DOHH2 (cell line): ENCODE results near the gene IGF1R.

ENCODE experiments used
- H3F3A ChIP-seq: fragments of 200-600 bp; sonication (generic), shearing (Covaris generic); 2 replicates; pipeline ENCODE4 v1.6.0; 2016; ENCODE audit warnings: antibody characterized with exemption, mild to moderate bottlenecking; ENCODE audit not compliant: control insufficient read depth, insufficient read depth
- H3K27ac ChIP-seq: fragments of 200-600 bp; sonication (generic); 2 replicates; pipeline ENCODE4 v1.5.1; 2014; ENCODE audit warnings: low read depth, mild to moderate bottlenecking, low read length, moderate library complexity
- H3K27me3 ChIP-seq: fragments of 200-600 bp; sonication (generic); 2 replicates; pipeline ENCODE4 v1.6.1; 2014; ENCODE audit warnings: mild to moderate bottlenecking, low read length, mixed read lengths; ENCODE audit not compliant: control insufficient read depth
- H3K36me3 ChIP-seq: fragments of 200-600 bp; sonication (generic); 2 replicates; pipeline ENCODE4 v1.6.1; 2014; ENCODE audit warnings: mild to moderate bottlenecking, low read length, moderate library complexity, mixed read lengths; ENCODE audit not compliant: control insufficient read depth
- H3K4me1 ChIP-seq: fragments of 200-600 bp; sonication (generic); 2 replicates; pipeline ENCODE4 v1.6.1; 2014; ENCODE audit warnings: mild to moderate bottlenecking, low read length, mixed read lengths; ENCODE audit not compliant: control insufficient read depth
- H3K4me2 ChIP-seq: fragments of 200-600 bp; sonication (generic); 2 replicates; pipeline ENCODE4 v1.6.0; 2014; ENCODE audit warnings: mild to moderate bottlenecking, low read length, moderate library complexity
- H3K4me3 ChIP-seq: fragments of 200-600 bp; sonication (generic); 2 replicates; pipeline ENCODE4 v1.5.1; 2014; ENCODE audit warnings: mild to moderate bottlenecking, low read length, mixed read lengths
- H3K79me2 ChIP-seq: fragments of 200-600 bp; sonication (generic); 2 replicates; pipeline ENCODE4 v1.6.1; 2014; ENCODE audit warnings: mild to moderate bottlenecking, low read length, mixed read lengths; ENCODE audit not compliant: control insufficient read depth
- H3K9me2 ChIP-seq: fragments of 200-600 bp; sonication (generic); replicated peaks from 2 replicates; pipeline ENCODE4 v1.6.1; 2014; ENCODE audit warnings: mild to moderate bottlenecking, low read length, mixed read lengths; ENCODE audit not compliant: control insufficient read depth
- H3K9me3 ChIP-seq: fragments of 200-600 bp; sonication (generic); 2 replicates; pipeline ENCODE4 v1.6.1; 2014; ENCODE audit warnings: antibody characterized with exemption, low read length, mixed read lengths; ENCODE audit not compliant: control insufficient read depth, insufficient read depth
- H4K20me1 ChIP-seq: fragments of 200-600 bp; sonication (generic); 2 replicates; pipeline ENCODE4 v1.6.0; 2014; ENCODE audit warnings: low read depth, mild to moderate bottlenecking, antibody characterized with exemption, low read length, moderate library complexity; ENCODE audit not compliant: control insufficient read depth, insufficient read depth
- CTCF ChIP-seq: fragments of 200-600 bp; sonication (generic); IDR thresholded peaks from one replicate; pipeline ENCODE4 v1.5.1; 2014; ENCODE audit warnings: antibody characterized with exemption, mild to moderate bottlenecking, low read depth, low read length; ENCODE audit not compliant: poor library complexity, severe bottlenecking
- EZH2phosphoT487 ChIP-seq: fragments of 200-600 bp; sonication (generic); IDR thresholded peaks from 2 replicates; pipeline ENCODE4 v1.6.1; 2017; ENCODE audit warnings: borderline replicate concordance, mild to moderate bottlenecking, antibody characterized with exemption, low read length, moderate library complexity, mixed read lengths

The IGF1R gene

GRCh38 chr15:98856532-98856907 is 208.2 kb downstream of the IGF1R start:
- Histone ChIP-seq H3K27me3 (peaks cover 2% of the 10 kb centered on the region; the same call in 1 of the 2 replicates), H3K27ac (no peak overlapping the region), H4K20me1 (peaks cover 4% of the 10 kb centered on the region), H3K9me3 (no peaks in the 10 kb centered on the region), H3F3A (peaks cover 3% of the 10 kb centered on the region; the same call in 1 of the 2 replicates), H3K79me2 (peaks cover 23% of the 10 kb centered on the region), H3K4me3 (no peak overlapping the region), H3K4me1 (peaks cover 23% of the 10 kb centered on the region), H3K9me2 (no peaks in the 10 kb centered on the region), H3K36me3 (no peaks in the 10 kb centered on the region), H3K4me2 (no peak overlapping the region)
- TF ChIP-seq EZH2phosphoT487 (no peak), CTCF (no peak)

GRCh38 chr15:98858610-98859023 is 210.3 kb downstream of the IGF1R start:
- 0 out of 2 replicates have a peak overlapping the region, but pooled peaks have one; percentile 1 for H3K4me2 ChIP-seq
- no peaks in the 10 kb centered on the region for H3K9me2 ChIP-seq
- H3K9me3 ChIP-seq: no peaks in the 10 kb centered on the region
- no peak overlapping the region for H3K27ac ChIP-seq
- H3F3A ChIP-seq: peaks cover 3% of the 10 kb centered on the region; the same call in 1 of the 2 replicates
- H3K4me3 ChIP-seq: no peak overlapping the region
- no peaks in the 10 kb centered on the region for H3K36me3 ChIP-seq
- H3K4me1 ChIP-seq: peaks cover 13% of the 10 kb centered on the region
- H3K27me3 ChIP-seq: peaks cover 2% of the 10 kb centered on the region; the same call in 1 of the 2 replicates
- peaks cover 14% of the 10 kb centered on the region; the same call in 1 of the 2 replicates for H3K79me2 ChIP-seq
- TF ChIP-seq EZH2phosphoT487 (no peak), CTCF (no peak)
- H4K20me1 ChIP-seq: peaks cover 4% of the 10 kb centered on the region

- Histone ChIP-seq H3K4me1 (peaks cover 11% of the 10 kb centered on the region), H3K4me2 (no peak overlapping the region), H4K20me1 (peaks cover 4% of the 10 kb centered on the region), H3K27ac (no peak overlapping the region), H3K9me3 (no peaks in the 10 kb centered on the region), H3K79me2 (peaks cover 9% of the 10 kb centered on the region; the same call in 1 of the 2 replicates), H3F3A (peaks cover 3% of the 10 kb centered on the region; the same call in 1 of the 2 replicates), H3K4me3 (no peak overlapping the region), H3K9me2 (no peaks in the 10 kb centered on the region), H3K36me3 (no peaks in the 10 kb centered on the region), H3K27me3 (peaks cover 2% of the 10 kb centered on the region; the same call in 1 of the 2 replicates)
- no peak for TF ChIP-seq EZH2phosphoT487
Observed at GRCh38 chr15:98859149-98859548, 210.8 kb downstream of the IGF1R start.

- Histone ChIP-seq H3K4me2 (no peak overlapping the region), H3K9me3 (no peaks in the 10 kb centered on the region), H3K4me3 (no peak overlapping the region), H3K79me2 (no peaks in the 10 kb centered on the region; the same call in 1 of the 2 replicates), H3K27me3 (peaks cover 2% of the 10 kb centered on the region; the same call in 1 of the 2 replicates), H4K20me1 (peaks cover 4% of the 10 kb centered on the region), H3K27ac (no peak overlapping the region), H3K4me1 (peaks cover 14% of the 10 kb centered on the region), H3K9me2 (no peaks in the 10 kb centered on the region), H3K36me3 (no peaks in the 10 kb centered on the region), H3F3A (peaks cover 6% of the 10 kb centered on the region; the same call in 1 of the 2 replicates)
- TF ChIP-seq EZH2phosphoT487 (no peak), CTCF (no peak)
Observed at GRCh38 chr15:98860281-98861041, 212.1 kb downstream of the IGF1R start.
